HG02884 (cell line): ENCODE measurements around the gene LCN12.

Experiments used
- ATAC-seq: cut with Tn5 transposase; IDR thresholded peaks from one replicate; pipeline ENCODE4 v1.9.1; 2021; ENCODE audit warnings: mild to moderate bottlenecking, moderate library complexity; ENCODE audit not compliant: unreplicated experiment

LCN12 gene

DNA sequence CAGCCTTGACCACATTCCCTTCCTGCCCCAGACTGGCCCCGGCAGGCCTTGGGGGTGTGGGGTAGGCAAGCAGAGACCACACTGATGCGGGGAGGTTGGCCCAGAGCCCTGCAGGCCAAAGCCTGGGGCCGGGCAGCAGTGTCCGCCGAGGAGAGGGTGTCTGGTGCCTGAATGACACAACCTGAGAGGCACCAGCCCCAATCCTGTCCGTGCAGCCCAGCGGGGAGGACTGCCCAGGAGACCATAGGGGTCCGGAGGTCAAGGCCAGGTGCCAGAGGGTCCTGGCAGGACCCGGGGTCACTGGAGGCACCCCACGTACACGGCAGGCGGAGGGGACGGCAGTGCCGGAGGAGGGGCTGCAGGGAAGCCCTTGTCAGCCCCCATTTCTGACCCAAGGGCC lies 19.7 kb downstream of the LCN12 start:
- ATAC-seq = no peak

DNA sequence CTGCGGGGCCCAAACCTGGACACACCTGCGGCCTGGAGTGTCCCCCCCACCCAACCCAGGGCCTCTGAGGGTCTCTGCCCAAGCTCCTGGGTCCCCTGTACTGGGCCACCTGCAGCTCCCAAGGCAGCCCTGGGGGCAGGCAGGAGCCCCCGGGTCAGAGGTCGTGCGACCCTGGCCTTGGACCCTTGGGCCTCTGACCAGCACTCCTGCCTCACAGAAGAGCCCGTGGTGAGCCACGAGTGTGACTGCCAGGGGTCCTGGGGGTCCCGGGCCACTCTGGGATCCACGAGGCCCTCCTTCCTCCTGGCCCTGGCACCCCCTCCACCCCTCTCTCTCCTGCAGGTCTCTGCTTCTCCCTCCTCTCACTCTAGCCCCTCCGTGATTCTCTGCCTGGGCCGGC lies 20.3 kb downstream of the LCN12 start:
- ATAC-seq = no peak

DNA sequence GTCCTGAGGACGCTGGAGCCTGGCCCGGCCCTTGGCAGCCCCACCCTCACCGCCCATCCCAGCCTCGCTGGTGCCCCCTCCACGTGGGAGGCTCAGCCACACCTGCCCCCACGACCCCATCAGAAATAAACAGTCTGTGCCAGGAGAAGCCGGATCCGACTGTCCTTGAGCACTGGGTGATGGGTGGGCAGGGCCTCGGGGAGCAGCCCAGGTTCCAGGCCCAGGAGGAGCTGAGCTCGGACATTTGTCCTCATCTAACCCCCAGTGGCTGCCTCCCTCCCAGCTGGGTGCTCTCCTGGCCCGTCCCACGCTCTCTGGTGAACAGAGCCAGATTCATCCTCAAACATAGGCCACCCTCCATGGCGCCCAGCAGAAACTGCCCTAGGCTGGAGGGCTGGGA lies 20.7 kb downstream of the LCN12 start:
- no peak for ATAC-seq

DNA sequence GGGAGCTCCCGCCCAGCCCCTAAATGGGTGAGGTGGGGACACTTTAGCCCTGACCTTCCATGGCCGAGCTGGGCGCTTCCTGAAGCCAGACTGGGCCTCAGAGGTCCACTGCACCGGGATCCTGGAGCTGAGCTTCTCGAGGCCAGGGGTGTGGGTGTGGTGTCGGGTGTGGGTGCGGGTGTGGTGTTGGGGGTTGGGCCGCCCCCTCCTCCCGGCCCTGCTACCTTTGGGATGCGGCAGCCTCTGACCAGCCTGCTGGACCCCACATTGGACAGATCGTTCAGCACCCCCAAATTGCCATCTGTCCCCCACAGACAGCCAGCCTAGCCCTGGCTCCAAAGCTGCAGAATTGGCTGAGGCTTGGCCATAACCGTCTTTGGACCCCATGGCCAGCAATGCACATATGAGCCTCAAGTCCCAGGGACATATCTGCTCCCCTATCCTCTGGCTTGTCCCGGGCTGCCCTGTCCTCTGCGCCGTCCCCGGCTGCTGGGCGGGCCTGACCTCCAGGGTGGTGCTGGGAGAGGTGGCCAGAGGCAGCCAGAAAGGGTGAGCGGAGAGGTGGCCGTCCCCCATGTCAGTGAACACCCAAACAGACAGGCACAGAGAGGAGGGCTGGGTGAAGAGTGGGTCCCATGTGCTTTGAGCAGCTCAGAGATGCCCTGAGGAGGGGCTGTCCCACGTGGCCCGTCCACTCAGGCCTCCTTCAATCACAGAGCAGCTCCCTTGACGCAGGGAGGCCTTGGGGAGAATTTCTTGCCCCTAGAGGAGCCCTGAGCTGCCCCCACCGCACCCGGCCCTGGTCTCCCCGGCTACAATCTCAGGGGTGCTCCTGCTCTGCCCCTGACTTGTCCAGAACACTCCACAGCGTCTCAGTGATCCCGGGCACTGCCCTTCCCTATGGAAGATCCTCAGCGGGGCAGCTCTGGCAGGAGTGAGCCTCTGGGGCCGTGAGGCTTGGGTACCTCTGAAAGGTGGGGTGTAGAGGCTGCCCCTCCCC lies 21.8 kb downstream of the LCN12 start:
- no peak for ATAC-seq

DNA sequence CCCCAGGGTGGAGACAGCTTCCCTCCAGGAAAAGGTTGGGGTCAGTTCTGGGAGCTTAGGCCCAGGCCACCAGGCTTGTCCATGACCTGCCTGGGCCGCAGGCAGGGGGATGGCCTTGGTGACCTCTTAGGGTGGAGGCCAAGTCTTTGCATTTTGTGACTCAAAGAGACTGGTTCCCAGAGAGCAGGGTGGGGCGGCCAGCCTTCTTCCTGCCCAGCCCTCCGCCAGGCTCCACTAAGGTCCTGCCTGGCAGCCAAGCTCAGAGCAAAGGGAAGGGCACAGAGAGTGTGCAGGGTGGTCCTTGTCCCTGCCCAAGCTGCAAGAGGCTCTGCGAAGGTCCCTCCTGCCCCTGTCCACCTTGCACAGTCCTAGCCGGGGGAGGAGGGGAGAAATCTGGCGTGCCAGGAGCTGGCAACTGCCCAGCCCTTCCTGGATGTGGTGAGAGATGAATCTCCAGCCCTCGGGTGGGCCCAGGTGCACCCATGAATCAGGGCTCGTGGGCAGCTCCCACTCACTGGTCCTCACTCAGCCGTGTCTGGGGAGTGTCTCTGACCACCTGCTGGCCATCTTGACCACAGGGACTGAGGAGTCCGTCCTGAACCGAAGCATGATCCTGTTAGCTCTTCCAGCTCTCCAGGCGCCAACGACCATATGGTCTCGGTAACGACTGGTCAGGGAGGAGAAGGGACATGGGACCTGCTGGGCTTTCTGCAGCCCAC lies 22.9 kb downstream of the LCN12 start:
- no peak for ATAC-seq

DNA sequence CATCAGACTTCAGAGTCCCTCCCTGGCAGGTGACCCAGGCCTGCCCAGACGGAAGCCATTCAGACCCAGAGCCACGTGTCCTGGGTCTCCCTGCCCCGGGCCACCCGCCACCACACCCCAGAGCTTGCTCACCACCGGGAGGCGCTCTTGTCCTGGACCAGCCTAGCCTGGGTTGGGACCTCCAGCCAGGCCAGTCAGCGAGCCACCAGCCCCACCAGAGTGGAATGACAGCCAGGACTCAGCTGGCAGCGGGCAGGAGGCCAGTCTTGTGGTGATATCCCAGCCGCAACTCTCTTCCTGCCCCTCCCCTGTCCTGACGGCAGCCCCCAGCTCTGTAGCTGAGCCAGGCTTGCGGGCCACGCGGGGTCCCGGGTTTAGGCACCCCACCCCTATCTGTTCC lies 23.6 kb downstream of the LCN12 start:
- ATAC-seq = no peak

DNA sequence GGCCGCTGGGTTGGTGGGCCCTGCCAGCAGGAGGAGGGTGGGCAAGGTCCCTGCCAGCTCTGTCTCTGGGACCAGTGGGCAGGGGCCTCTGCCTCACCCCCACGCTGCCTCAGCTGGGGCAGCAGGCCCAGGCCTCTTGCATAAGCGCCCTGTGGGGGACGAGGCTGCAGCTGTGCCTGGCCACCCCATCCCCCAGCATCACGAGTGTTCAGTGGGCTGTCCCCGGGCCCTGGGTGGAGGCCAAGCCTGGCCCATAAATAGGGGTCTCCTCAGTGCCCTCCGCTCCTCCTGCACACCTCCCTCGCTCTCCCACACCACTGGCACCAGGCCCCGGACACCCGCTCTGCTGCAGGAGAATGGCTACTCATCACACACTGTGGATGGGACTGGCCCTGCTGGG lies 25.1 kb downstream of the LCN12 start, which contains the start of gene PTGDS:
Gene PTGDS (plus strand): TSS at position 282 of the 400 bp plus-strand sequence. CDS start 75 bp downstream, at position 357.
- ATAC-seq = no peak

DNA sequence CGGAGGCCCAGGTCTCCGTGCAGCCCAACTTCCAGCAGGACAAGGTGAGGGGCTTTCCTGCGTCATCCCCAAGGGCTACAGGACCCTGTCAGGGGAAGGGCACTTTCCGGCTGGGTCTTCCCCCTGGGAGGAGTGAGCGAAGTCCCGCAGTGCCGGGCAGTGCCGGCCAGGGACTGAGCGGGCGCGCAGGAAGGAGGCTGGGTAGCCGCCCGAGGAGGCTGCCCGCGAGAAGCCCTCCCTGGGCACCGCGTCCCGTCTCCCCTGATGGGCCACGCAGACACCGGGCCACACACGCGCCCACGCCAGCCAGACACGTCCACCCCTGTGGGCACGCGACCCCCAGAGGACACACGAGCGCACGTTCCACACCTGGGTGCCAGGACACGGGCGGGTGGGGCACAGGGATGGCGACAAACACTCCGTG lies 25.6 kb downstream of the LCN12 start:
- ATAC-seq = no peak

DNA sequence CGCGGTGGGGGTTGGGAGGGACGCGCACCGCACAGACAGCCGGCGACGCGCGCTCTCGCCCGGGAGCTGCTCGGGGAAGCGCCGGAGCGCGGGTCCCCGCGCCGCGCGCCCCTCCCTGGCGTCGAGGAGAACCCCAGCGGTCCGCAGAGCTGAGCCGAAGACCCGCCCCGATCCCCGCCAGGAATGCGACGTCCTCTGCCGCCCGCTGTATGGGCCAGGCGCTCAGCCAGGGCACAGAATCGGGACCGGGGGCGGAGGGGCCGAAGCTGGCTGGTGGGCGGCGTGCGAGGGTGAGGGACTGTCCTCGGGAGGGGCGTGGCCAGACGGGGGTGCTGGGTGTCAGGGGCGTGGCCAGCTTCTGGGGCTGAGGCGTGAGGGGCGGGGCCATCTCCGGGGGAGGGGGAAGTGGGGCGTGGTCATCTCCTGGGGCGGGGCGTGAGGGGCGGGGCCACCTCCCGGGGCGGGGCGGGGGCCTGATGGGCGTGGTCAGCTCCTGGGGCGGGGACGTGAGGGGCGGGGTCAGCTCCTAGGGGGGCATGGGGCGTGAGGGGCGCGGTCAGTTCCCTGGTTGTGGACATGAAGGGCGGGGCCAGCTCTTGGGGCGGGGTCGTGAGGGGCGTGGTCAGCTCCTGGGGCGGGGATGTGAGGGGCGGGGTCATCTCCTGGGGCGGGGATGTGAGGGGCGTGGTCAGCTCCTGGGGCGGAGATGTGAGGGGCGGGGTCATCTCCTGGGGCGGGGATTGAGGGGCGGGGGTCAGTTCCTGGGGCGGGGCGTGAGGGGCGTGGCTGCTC lies 26.2 kb downstream of the LCN12 start:
- ATAC-seq = no peak

DNA sequence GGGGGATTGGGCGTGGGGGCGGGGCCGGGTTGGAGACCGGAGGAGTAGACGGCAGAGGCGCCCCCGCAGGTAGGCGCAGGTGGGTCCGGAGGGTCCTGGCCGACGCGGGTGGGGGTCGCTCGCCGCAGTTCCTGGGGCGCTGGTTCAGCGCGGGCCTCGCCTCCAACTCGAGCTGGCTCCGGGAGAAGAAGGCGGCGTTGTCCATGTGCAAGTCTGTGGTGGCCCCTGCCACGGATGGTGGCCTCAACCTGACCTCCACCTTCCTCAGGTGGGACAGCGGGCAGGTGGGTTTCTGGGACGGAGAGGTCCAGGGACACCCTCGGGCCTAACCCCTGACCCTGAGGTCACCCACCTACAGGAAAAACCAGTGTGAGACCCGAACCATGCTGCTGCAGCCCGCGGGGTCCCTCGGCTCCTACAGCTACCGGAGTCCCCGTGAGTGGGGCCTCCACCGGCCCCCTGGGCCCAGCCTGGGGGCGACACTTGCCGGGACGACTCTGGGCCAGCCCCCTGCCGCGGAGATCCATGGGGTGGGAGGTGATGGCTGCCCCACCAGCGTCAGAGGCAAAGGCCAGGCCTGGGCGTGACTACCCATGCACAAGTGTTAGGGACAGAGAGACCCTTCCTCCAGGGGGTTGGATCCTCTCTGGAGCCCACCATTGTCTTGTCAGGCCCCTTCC lies 26.9 kb downstream of the LCN12 start:
- ATAC-seq = no peak

DNA sequence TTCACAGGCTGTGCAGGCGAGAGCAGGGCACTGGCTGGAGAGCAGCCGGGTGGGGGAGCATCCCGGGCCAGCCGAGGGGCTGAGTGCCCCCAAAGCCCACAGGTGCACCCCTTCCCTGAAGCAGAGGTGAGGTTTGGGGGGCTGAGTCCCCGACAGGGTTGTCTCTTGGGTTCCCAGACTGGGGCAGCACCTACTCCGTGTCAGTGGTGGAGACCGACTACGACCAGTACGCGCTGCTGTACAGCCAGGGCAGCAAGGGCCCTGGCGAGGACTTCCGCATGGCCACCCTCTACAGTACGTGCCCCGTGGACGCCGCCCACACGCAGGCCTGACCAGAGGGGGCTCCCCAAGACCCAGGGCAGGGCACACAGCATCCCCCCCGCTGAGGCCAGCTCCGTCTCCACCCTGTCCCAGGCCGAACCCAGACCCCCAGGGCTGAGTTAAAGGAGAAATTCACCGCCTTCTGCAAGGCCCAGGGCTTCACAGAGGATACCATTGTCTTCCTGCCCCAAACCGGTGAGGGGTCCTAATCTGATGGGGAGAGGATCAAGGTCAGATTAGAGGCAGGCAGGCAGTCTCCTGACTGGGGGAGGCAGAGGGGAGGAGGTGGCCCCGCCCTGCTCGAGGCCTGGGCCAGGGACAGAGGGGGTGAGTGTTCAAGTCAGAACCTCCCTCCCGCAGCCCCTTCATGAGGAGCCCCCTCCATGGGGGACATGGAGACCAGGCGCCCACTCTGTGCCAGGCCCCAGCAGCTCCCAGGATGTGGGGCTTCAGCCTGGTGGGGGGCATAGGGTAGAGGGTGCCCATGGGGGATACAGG lies 27.9 kb downstream of the LCN12 start:
- ATAC-seq = no peak

DNA sequence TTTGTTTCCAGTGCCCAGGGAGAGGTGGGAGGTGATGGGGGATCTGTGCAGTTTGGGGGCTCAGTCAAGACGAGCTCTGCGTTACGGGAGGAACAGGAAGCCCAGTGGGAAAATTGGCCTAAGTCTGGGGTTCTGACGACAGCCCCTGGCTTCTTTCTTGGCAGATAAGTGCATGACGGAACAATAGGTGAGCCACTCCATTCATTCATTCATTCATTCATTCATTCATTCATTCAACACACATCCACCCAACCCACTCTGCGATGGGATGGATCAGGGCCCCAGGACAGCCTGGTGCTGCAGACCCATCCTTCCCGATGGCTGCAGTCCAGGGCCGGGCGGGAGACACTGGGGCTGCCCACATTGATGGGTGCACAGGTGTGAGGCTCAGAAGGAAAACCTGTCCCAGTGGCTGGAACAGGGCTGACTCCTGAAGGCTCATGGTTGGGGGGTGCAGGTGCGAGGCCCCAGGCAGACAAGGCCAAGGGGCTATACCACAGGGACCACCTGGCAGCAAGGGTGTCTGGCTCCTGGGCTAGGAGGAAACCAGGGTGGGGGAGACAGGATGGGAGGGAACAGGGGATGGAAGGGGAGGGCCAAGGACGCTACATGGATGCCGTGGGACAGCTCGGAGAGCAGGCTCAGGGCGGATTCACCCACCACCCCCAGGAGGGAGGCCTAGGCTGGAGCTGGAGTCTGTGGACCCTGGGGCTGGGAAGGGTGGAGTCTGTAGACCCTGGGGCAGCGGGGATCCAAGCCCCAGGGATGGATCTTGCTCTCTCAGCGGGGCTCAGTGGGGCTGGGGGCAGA lies 28.8 kb downstream of the LCN12 start:
- no peak for ATAC-seq

DNA sequence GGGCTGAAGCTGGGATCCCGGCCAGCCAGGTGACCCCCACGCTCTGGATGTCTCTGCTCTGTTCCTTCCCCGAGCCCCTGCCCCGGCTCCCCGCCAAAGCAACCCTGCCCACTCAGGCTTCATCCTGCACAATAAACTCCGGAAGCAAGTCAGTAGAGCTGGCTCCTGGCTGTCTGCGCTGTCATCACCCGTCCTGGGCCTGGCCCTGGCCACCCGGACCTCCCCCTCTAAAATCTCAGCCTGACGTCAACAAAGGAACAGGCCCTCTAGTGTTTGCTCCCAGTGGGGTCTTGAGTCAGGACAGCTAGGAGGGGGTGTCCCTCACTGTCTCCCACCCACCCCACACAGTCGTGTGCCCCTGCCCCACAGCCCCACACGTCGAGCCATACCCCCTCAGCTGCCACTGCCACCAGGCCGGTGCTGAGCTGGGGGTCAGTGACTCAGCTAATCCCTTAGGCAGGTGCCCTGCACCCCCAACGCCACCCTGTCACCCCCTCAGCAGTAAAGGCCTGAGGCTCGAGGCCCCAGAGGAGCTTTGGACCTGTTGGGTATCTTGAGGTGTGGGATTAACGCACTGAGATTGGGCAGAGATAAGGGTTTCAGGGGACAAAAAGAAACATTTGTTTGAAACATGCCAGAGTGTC lies 29.6 kb downstream of the LCN12 start:
- ATAC-seq = no peak

DNA sequence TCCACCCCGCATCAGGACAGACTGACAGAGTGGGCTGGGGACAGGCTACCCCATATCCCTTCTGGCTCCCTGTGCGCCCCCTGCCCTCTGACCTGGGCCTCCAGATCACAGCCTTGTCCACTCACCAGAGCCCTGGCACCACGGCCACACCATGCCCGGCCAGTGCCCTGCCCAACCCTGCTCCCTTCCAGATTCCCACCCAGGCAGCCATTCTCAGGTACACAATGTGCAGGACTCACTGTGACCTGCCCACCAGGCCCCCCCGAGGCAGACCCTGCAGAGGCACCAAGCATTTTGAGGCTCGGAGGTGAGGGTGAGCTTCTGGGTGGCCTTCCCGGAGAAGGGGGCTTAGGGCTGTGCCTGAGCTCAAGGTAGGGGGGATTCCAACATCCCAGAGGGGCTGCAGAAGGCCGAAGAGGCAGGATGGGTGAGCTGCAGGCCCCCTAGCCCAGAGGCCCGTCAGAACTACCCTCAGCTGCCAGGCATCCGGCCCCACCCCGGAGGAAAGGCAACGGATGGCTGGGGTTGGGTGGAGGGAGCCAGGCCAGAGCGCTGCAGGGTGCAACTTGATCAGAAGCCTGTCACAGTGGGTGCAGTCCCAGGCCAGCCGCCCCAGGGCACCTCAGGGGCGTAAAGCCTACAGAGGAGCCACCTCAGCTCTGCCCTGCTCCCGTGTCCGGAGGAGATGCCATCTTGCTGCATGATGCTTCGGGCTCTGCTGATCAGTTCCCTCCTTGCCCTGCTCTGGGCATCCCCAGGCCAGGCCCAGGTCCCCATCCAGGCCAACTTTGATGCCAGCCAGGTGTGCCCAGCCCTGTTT lies 30.4 kb downstream of the LCN12 start, which contains the start of gene LCNL1:
Gene LCNL1 (plus strand): TSS at position 762 of the 820 bp plus-strand sequence. CDS start 594 bp downstream, outside the sequence.
- ATAC-seq = no peak

DNA sequence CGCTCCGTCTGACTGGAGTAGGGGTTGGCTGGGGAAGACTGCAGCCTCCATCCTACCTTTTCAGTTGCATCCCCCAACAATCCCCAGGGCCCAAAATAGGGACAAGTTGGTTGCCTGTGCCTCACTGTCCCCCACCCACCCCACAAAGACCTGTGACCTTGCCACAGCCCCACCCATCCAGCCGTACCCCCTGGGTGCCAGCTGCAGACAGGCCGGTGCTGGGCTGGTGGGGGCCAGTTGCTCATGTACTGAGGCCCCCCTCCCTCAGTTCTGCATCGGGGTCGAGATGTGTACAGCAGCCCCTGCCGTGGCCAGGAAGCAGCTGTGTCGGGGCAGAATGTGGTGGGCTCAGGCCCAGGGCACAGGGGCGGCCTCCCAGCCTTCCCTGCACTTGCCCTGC lies 31.1 kb downstream of the LCN12 start:
- ATAC-seq = no peak

DNA sequence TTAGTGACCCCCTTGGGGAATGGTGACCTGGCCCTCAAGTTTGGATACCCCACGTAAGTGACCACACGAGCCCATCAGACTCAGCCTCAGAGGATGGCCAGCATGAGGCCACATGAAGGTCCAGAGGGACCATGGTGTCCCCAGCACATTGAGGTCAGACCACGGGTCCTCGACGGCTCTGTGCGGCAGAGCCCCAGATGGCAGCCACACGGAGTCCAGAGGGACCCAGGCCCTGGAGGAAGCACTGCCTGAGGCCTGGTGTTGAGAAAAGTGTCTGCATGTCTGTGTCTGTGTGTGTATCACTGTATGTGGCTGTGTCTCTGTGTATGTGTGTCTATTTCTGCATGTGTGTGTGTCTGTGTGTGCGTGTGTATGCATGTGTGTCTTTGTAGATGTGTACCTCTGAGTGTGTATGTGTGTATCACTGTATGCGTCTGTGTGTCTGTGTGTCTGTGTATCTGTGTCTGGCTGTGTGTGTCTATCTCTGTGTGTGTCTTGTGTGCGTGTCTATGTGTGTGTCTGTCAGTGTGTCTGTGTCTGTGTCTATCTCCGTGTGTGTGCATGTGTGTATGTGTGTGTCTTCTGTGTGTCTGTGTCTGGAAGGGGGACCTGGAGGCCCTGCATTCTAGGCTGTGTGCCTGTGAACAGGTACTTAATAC lies 31.7 kb downstream of the LCN12 start:
- ATAC-seq = no peak
